Stimulated activated naive CD4-positive, alpha-beta T cell treated with Interleukin-2 at 50 U/mL for 16 hours (primary cell): Measurements from ENCODE around the gene COX5A.

Experiments
- DNase-seq: peaks from one replicate; lab custom pipeline; 2025; lab: John Stamatoyannopoulos, UW

The COX5A gene

DNA sequence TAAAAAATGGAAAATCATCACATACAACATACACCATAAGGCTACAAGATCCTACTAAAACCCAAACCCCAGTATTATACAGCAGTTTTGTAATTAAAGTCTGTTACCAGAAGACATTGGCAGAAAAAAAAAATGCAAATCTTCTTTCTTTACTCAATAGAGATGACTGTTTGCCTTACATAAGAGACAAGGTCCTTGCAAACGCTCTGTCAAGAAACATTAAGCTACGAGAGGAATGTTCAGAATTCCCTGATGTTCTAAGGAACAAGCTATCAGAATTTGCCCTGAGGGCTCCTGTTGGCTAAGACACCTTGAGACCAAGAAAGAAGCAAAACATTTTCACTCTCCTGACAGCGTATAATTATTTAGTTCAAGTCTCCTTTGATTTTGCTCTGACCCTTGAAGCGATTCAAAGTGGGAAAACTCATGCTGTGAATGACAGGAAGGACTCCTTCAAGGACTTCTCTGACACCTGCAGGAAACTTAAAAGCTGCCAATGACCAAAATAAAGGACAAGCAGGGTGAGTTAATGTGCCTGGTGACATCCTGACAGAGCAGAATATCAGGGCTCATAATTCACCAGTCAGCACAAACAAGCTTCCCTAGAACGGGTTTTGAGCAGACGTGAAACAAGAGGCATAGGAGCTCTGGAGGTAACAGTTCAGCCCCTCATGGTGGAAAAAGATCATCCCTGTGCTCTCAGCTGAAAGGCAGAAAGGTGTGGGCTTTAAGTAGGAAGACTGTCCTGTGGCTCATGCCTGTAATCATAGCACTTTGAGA lies 67.2 kb downstream of the COX5A start:
- DNase-seq: no peak
